Stimulated activated CD4-positive, alpha-beta T cell treated with anti-CD3 and anti-CD28 coated beads, Interleukin-4, amount 100 ng/mL, for 48 hours (primary cell): Measurements from ENCODE around the gene SPART.

ENCODE experiments used
- DNase-seq, 2 donors: peaks; one replicate each; pipeline ENCODE4 v3.0.0-alpha.2; 2020; ENCODE audit warnings: low read depth in 2 of 2

Gene SPART

DNA sequence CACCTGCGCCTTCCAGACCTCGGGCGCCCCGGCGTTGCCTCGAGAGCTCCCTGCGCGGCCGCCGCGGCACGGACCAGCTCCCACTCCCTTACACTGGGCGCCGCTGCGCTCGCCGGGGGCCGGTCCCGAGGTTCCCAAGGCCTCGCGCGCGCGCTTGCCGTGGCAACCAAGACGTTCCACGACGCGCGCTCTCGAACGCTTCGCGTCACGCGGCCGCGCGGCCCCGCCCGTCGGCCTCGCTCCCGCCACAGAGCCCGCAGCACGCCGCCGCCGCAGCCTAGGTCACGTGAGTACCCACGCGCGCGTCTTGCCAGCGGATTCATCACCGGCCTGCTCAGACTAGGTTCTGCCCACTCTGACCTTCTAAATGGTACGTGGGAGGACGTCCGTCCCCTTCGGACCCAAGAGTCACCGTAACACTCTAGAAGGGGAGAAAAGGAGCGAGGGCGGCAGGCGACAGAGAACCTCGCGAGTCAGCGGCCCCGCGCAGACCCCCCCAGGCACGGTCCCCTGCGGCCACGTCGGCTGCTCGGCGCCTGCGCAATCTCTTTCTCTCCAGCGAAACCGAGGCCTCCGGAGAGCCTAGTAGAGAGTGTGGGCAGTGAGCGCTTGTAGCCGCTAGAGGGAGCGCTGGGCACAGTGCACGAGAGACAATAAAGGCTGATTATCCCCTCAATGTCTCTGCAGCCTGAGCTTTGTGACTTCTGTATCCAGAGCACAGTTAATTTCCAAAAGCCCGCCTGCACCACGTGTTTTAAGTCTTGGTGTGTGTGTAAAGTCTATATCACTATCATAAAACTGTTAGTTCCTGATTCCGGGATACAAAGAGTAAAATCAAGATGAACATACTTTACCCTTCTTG is at the start of gene SPART:
Gene SPART (minus strand): TSS at position 173 of the 862 bp plus-strand sequence. CDS start 10,564 bp downstream, outside the sequence.
- DNase-seq, result peak; percentile 77 to 83

- DNase-seq, result no peak
Observed at GRCh38 chr13:36395280-36395679, 49.1 kb upstream of the SPART start.

DNA sequence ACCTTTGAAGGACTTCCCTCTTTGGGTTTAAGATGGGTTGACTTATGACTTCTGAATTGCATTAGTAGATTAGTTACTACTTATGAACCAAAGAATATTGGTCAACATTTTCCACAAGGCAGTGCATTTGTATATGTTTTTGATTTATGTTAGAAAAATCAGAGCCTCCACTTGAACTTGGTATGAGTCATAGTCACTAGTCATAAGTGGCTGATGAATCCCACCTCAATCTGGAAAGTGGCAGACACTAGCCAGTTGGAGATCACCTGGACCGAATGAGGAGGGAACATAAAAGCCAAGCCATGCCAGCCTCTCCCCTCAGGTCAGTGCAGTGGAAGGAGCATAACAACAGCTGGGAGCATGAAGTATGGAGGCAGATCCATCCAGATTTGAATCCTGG is 39.3 kb upstream of the SPART start:
- no peak for DNase-seq

DNA sequence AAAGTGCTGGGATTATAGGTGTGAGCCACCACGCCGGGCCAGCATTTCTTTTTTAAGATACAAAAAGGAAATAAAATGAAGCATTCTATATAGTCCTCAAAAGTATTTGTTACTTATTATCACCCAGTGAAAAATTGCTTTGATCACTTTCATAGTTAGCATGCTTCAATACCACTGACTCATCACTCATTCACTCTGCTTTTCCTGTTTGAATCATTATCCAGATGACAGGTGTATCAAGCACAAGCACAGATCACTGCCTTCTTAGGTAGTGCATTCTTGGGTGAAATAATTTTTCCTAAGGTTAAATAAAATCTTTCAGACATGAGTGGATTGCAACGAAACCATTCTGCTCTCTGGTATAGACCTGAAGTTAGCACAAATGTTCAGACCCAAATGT is 35.8 kb upstream of the SPART start:
- no peak for DNase-seq

- DNase-seq, result no peak
Observed at GRCh38 chr13:36377826-36378468, 31.8 kb upstream of the SPART start.

- no peak for DNase-seq
Observed at GRCh38 chr13:36374063-36374462, 27.9 kb upstream of the SPART start.

GRCh38 chr13:36371185-36371584 is 25.0 kb upstream of the SPART start:
- no peak for DNase-seq

DNA sequence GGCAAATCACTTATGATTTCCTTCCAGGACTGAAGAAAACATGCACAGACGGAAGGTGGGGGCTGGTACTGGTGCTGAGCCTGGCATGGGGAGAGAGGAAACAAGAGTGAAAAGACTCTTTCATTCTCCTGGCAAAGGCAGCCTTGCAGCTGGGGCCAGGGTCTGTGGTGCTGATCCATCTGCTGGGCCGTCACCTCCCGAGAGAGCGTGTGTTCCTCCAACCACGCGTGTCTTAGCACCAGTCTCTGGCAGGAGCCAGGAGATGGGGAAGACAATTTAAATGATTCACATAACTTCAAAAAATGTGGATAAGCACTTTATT is 23.9 kb upstream of the SPART start:
- no peak for DNase-seq

DNA sequence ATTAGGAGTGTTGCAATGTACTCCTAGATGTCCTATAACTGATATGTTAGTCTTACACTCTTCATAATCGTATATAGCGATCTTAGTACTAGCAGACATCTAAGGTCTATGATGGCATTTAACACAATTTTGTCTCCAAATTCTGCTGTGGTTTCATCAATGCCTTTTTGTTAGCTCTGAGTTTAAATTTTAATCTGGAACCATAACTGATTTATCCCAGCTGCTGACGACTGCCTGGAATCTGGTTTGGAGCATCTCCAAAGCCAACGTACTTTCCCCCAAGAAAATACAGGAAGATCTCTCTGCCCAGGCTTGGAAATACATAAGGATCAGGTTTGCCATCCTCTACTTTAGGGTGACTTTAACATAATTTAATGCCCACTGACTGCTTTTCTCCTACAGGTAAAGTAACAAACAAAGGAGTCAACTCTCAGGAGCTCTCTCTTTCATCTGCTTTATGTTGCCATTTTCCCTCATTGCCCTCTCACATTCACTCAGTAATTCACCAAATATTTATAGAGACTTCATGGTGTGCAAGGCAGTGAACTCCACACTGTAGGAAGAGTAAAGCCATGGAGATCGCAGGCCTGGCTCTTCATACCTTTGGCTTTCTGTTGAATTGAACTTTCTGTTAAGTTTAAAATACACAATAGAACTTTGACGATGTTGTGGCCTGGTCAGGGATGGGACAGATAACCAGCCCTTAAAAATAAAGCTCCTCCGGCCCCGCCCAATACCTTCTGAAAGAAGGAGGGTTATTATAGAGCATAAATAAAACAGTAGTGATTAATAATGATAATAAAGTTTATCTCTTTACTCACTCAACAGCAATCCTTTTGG is 23.3 kb upstream of the SPART start:
- no peak for DNase-seq

GRCh38 chr13:36366031-36366430 is 19.8 kb upstream of the SPART start:
- no peak for DNase-seq

GRCh38 chr13:36363366-36363863 is 17.2 kb upstream of the SPART start:
- no peak for DNase-seq

- no peak for DNase-seq
Observed at GRCh38 chr13:36362914-36363313, 16.7 kb upstream of the SPART start.

GRCh38 chr13:36362251-36362650 is 16.1 kb upstream of the SPART start:
- no peak for DNase-seq

GRCh38 chr13:36360903-36361302 is 14.7 kb upstream of the SPART start:
- no peak for DNase-seq

DNA sequence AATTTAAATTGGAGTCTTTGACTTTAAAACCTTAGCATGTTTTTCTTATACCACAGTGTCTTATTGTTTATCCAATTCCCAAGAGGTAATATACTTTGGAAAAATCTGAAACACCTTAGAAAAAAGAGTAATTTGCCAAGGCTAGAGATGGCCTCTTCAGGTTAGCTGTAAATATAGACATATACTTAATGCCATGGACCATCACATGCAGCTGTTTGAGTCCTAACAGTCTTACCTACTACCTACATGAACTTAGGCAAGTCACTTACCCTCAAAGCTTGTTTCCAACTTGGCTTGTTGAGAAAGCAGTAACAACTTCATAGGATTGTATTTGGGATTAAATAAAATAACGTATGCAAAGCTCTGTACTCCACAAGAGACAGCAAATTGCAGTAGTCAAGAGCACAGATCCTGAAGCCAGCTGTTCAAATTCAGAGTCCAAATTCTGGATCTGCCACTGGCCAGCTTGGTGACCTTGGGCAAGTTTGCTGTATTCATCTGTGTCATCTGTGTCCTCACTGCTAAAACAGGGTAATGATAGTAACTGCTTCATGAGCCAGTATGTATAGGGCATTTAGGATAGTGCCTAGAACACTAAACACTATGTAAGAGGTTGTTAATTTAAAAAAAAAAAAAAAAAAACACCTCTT is 13.2 kb upstream of the SPART start:
- DNase-seq, result no peak

DNA sequence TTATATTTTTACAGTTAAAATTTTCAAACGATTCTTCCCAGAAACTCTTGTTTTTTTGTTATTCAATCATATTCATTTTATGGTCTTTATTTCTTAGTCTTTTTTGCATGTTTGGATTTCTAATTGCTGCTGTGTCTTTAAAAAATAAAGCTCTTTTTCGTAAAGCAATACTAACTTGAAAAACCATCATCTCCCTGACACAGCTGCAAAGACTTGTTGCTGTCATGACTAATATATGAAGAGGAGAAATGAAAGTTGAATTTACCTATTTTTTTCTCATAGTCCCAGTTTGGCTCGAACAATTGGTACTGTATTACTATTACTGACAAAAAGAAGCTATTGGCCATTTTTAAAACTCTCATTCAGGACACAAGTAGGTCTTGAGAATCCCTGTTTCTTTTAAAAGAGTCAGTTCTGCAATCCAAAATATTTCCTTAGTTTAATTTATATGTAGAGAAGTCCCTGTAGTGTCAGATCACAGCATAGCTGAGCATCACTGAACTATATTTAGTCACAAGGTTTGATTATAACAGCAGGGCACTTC is 12.1 kb upstream of the SPART start:
- DNase-seq, result no peak

DNA sequence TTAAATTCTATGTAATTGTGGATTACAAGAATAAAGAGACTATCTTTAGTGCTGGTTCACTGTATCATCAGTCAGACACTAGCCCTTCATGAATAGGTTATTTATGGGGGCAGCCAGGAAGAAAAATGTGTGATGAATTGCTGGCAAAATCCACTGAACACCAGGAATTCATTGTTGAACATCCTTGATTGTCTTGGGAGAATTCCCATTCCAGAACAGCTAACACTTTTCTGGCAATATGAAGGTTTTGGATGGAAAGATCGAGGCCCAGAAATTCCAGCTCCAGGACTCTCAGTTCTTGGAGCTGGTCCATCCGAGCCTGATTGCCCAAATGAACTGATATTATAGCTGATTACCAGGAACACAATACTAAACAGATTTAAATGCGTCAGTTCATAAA is 11.5 kb upstream of the SPART start:
- DNase-seq, result no peak

DNA sequence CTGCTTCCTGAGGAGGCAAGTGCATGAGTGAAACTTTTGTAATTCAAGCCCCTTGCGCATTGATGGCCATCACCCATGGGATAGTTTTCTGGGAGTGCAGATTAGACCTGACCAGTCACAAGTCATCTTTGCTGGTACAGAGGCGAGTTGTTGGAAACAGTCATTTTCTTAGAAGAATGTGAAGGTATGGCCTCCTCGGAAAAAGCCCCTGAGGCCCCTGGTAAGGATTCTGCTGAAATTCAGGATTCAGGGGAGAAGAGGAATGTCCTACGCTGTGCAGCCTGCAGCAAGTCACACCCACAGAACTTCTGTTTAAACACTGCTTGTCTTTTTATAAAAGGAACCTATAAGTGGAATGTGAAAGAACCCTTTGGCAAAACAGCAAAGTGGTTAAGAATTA is 11.0 kb upstream of the SPART start:
- no peak for DNase-seq

GRCh38 chr13:36356058-36356457 is 9.9 kb upstream of the SPART start:
- DNase-seq, result no peak

- no peak for DNase-seq
Observed at GRCh38 chr13:36355632-36356031, 9.4 kb upstream of the SPART start.

DNA sequence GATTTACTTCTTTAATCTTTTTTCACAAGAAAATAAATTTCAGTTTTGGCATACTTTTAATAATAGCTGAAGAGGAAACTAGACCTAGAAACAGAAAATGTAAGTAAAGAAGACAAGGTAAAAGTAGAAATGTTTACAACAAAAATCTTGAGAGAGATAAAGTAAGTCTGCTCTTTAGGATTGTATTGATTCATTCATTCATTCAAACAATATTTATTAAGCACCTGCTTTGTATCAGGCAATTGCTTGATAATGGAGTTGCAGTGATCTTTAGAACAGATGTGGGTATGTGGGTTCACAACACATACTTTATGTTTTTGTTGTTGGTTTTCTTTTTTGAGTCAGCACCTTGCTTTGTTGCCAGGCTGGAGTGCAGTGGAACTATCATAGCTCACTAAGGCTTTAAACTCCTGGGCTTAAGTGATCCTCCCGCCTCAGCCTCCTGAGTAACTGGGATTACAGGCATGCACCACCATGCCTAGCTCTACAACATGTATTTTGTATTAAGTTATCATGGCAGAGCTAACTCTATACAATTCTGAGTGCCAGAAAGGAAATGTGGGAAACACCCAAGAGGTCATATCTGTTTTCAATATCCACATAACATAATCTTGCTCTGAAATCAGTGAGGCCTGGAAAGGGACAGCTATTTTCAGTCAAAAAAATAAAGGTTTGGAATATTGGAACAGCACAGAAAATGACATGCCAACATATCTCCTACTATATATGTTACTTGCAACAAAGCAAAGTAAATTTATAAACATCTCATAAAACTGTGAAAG is 8.8 kb upstream of the SPART start:
- no peak for DNase-seq
